ENCODE results near the gene GOLGA6L22.
"Not testable (repeated sequence)": the region's sequence is repeated elsewhere in the genome, so short reads cannot be mapped to it uniquely, and the experiment has no call there.

GRCh38 chr15:22429426-22429825 is 29.3 kb upstream of the GOLGA6L22 start:
- TF ChIP-seq CTCF (conservative IDR thresholded peaks at IDR 0.05; ENCODE audit: low read depth, low read length); ELK1 (IDR thresholded peaks at IDR 0.05; ENCODE audit: borderline replicate concordance, low read depth, low read length); SMC3 (IDR thresholded peaks at IDR 0.05; ENCODE audit: low read depth, low read length); MAFK (IDR thresholded peaks at IDR 0.05; ENCODE audit: low read depth, low read length); POLR2A (IDR thresholded peaks at IDR 0.05; ENCODE audit: low read depth, low read length); NFE2L2 (IDR thresholded peaks at IDR 0.05; ENCODE audit: low read depth, low read length); MXI1 (IDR thresholded peaks at IDR 0.05; ENCODE audit: borderline replicate concordance, low read depth, low read length); RCOR1 (IDR thresholded peaks at IDR 0.05; ENCODE audit: insufficient replicate concordance, low read length): not testable (repeated sequence)

All from IMR-90 (cell line).